Epithelial cell of proximal tubule (primary cell): ENCODE measurements around the gene FAM83G. TPM values are rescaled to one million over a fixed set of nuclear protein-coding genes. Genes with fewer than 3 reads are reported as not detected.

ENCODE experiments used
- DNase-seq: peaks from one replicate; pipeline ENCODE4 v3.0.0-alpha.2; 2011; ENCODE audit warnings: low read depth
- H3K4me3 ChIP-seq: 2 replicates; pipeline ENCODE4 v1.5.1; 2011; ENCODE audit warnings: low read depth, mild to moderate bottlenecking, low read length
- CTCF ChIP-seq: conservative IDR thresholded peaks from 2 replicates; pipeline ENCODE4 v1.5.1; 2012; ENCODE audit warnings: low read depth, mild to moderate bottlenecking, low read length
- total RNA-seq: library from RNA; depleted of rRNA; stranded (reverse); fragments of >200 nt; gene quantifications from 2 replicates; pipeline ENCODE4 v1.2.3, GENCODE V29; 2015

The FAM83G gene
- total RNA-seq, 1 donor from 2014 or later, result 19.3 TPM

GRCh38 chr17:19012171-19013080 lies 7.9 kb upstream of the FAM83G start:
- no peak overlapping the region for H3K4me3 ChIP-seq
- no peak for TF ChIP-seq CTCF
- no peak for DNase-seq

GRCh38 chr17:19011581-19011980 lies 7.0 kb upstream of the FAM83G start:
- no peak overlapping the region for H3K4me3 ChIP-seq
- no peak for DNase-seq
- TF ChIP-seq CTCF, result no peak

- no peak for TF ChIP-seq CTCF
- no peak for DNase-seq
- no peak overlapping the region for H3K4me3 ChIP-seq
These were observed 6.4 kb upstream of the FAM83G start for GRCh38 chr17:19010729-19011505.

GRCh38 chr17:19009970-19010369 lies 5.4 kb upstream of the FAM83G start:
- no peak overlapping the region for H3K4me3 ChIP-seq
- no peak for TF ChIP-seq CTCF
- DNase-seq, result no peak

GRCh38 chr17:19006698-19007097 lies 2.1 kb upstream of the FAM83G start:
- TF ChIP-seq CTCF, result no peak
- no peak for DNase-seq
- no peak overlapping the region for H3K4me3 ChIP-seq

- no peak overlapping the region for H3K4me3 ChIP-seq
- no peak for TF ChIP-seq CTCF
- DNase-seq, result no peak
These were observed 1.3 kb upstream of the FAM83G start for GRCh38 chr17:19005789-19006430.
